GM18909 (cell line): Measurements from ENCODE around the gene STAG1.
"Not testable (repeated sequence)": the region's sequence is repeated elsewhere in the genome, so short reads cannot be mapped to it uniquely, and the experiment has no call there.

Experiments used
- ATAC-seq: cut with Tn5 transposase; IDR thresholded peaks from one replicate; pipeline ENCODE4 v1.9.1; 2021; ENCODE audit warnings: mild to moderate bottlenecking; ENCODE audit not compliant: unreplicated experiment, poor library complexity

Gene STAG1

DNA sequence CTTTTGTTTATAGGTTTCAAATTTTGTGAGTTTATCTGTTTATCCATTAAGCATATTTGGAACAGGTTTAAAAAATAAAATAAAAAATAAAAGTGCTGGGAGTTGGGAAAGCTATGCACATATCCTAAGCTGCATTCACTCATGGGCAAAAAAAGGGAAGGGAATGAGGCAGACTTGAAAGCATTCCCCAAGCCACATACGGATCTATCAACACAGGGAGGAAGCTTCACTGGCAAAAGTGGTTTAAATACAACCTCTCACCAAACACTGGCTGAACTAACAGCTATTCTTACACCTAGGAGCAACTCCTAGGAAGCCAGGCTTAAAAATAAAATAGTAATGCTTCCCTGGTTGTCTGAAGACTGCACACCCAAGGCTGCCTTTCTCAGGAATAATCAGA is 400.8 kb downstream of the STAG1 start:
- ATAC-seq, result no peak

DNA sequence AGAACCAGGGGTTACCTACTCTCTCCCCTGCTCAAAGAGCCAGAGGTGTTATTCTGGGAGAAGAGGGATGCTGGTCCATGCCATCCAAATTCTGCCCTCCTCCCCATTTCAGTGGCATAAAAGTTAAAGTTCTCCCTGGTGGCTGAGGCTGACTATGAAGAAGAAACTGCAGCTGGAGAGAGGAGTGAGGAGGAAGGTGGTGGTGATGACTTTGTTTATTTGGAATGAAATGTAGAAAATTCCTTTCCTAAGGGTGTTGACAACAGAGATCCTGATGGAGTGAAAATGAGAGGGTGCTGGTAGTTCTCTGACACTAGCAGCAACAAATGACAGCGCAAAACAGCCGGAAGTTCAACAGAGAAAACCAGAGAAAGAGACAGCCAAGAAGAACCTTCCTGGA is 401.6 kb downstream of the STAG1 start:
- ATAC-seq, result no peak

DNA sequence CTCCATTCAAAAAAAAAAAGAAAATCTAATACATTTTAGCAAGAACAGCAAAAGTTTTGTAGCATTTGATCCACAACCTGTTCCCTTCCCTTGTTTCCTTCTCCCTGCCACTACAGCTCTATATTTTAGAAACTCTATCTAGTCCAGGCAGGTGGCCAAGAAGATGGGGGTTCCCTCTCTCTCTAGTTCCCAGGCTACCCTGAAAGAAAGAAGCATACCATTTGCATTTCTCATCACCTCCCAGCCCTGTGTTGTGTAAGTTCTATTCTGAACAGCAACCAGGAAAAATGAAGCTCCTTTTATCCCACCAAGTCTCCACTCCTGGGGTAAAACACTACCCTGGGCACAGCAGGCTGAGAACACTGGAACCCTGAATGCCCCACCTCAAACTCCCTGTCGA is 402.0 kb downstream of the STAG1 start:
- ATAC-seq, result no peak

DNA sequence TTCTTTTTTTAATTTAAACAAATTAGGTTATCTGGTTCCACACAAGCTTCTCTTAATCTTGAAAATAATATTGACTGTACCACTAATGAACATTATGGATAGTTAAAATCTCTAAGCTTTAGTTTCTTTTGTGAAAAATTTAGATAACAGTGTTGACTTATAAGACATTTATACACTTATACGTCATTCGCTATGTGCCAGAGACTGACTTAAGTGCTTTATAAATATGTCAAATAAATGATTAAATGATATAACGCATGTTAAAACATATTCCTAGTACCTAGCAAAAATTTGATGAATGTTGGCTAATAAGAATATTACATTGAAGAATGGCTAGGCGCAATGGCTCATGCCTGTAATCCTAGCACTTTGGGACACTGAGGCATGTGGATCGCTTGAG is 405.7 kb downstream of the STAG1 start:
- no peak for ATAC-seq

DNA sequence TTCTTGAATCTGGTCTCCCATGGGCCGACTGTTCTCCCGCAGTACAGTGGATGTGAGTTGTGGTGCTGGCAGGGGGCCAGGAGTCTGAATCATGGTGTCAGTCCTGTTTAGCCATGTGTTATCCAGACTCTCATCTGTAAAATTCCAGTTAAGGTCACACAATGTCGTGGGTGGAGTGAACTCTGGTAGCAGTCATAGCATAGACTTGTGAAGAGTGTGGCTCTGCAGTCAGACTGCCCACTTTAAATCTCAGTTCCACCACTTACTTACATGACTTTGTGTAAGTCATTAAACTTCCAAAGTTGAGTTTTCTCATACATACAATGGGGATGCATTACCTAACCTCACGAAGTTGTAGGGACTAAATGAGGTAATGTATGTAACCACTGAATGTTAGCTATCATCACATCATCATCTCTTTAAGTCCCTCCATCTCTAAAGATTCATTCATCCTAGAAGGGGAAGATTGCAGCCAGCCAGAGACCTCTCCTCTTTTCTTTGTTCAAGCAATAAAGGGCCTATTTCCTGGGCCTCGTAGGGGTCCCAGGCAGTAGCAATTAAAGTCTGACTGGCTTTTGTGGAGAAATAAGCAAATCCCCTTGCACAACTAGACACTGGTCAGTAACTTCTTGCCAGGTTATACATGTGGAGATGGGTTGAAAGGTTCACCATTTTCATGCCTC is 408.2 kb downstream of the STAG1 start:
- ATAC-seq, result no peak

DNA sequence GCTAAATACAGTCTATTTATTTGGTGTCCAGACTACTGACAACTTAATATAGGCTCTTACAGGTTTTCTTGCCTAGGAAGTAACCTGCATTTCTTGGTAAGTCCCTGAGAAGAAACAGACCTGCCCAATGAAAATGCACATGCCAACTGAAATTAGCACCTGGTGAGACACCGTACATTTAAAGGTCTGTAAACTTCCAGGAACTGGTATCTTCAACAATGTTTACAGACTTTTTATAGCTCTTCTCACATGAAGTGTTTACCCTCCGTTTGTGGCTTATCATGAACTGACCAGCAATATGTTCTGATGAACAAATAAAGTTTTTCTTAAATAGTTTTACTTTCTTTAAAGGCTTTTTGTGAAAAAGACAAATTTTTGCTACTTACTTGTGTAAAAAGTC is 408.7 kb downstream of the STAG1 start:
- ATAC-seq, result no peak

DNA sequence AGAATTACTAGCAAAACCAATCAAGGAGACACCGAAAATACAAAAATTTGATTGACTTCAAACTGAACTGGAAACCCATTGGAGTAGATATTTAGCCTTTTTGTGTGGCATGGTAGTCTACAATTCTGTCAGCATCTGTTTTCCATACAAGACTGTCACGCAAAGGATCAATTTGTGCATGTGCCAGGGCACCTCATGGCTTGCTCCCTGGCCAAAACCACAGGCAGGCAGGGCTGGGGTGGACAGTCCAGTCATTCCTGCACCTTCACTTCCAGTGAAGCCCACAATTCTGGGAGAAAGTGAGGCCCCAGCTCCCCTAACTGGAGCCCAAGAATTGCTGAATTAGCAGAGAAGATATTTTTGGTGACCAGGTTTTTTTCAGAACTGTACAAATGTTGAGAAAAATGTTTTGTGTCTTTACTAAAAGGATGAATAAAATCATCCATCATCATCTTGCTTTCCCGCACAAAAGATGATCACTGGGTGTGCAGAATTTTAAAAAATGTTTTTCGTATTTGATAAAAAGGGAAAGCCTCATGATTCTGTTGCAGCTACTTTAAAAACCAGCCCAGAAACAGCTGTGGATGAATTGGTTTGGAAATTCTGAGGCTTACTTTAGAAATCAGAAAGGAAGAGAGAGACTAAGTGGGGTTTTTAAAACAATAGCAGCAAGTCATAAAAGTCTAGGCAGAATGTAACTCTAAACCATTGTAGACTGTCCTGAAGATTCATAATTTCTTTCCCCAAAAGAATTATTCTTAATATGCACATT is 415.7 kb downstream of the STAG1 start:
- no peak for ATAC-seq

DNA sequence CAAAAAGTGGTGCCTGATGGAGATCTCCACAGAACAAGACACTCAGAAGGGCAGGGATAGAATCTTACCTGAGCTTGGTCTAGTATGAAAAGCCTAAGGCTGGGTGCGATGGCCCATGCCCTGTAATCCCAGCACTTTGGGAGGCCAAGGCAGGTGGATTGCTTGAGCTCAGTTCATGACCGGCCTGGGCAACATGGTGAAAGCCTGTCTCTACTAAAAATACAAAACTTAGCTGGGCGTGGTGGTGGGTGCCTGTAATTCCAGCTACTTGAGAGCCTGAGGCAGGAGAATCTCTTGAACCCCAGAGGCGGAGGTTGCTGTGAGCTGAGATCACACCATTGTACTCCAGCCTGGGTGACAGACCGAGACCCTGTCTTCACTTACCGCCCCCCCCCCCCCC is 417.5 kb downstream of the STAG1 start:
- ATAC-seq, result not testable (repeated sequence)

DNA sequence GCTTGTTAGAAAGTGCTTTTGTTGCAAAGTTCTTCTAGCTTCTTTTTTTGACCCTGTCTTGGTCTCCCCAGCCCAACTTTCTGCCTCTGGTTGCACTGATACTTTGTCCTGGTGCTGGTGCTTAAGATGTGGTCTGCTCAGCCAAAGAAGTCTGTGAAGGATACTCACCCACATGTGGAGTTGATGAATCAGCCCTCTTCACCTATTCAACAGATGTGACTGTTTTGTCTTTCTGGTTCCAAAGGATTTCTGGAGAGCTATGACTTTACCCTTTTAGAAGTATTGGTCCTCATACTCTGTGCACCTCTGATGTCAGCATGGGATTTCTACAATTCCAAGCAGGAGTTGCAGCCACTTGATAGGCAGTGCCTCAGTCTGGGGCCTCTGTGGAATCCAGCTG is 418.0 kb downstream of the STAG1 start:
- no peak for ATAC-seq

DNA sequence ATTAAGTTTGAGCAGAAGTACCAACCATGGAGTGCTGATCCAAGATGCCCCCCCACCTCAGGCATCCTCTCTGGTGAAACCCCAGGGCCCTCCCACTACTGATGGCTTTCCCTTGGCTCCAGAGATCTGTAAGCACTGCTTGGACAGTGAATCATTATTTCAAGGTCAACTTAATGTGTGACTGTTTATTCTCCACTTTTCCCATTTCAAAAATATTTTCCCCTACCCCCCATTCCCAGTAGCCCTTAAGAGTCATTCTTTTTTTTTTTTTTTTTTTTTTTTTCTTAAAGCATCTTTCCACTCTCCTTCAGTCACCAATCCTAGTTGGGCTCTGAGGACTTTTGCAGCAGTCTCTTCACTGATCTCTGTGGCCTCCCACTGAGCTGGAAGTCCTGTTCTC is 419.4 kb downstream of the STAG1 start:
- ATAC-seq, result no peak

DNA sequence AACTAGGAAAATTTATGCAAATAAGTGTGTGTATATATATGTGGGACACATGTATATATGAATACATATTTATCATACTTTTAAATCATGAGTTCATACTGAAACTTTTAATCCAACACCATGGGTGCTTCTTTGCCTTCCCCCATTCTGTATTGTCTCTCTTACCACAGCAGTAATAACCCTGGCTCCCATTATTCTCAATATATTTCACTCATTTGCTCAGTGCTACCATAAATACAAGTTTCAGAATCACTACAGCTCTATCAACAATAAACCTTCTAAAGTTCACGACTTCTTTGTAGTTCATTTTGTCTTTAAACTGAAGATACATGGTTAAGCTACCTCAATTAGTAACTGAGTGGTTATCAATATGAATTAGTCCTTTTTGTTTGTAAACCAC is 419.9 kb downstream of the STAG1 start:
- no peak for ATAC-seq

DNA sequence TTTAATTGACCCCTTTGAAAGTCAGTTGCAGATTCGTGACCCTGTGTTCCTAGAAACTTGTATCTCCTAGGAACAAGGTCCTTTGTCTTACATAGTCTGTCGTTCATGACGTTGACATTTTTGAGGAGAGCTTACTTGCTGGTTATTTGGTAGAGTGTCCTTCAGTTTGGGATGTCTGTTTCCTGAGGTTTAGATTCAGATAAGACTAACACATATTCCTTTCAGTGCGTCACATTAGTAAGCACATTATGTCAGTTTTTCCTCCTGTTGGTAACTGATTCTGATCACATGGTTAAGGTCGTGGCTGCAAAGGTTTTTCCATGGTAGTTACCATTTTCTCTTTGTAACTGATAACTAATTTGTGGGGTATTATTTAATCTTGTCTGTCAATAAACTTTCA is 421.3 kb downstream of the STAG1 start:
- no peak for ATAC-seq

DNA sequence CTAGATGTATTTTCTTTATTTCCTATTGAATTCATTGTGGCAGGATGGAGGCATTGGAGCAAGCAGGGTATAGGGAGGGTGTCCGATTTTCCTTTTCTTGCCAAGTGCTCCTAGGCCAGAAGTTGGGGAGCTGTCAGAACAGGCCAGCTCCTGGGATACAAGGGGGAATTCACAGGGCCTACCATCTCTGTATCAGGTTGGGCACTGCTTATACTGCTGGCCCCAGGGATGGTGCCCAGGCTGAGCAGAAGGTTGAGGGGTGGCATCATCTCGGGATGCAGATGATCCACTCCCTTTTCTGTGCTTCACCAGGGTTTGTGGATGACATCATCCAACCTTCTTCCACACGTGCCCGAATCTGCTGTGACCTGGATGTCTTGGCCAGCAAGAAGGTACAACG is 422.6 kb downstream of the STAG1 start:
- ATAC-seq, result no peak

DNA sequence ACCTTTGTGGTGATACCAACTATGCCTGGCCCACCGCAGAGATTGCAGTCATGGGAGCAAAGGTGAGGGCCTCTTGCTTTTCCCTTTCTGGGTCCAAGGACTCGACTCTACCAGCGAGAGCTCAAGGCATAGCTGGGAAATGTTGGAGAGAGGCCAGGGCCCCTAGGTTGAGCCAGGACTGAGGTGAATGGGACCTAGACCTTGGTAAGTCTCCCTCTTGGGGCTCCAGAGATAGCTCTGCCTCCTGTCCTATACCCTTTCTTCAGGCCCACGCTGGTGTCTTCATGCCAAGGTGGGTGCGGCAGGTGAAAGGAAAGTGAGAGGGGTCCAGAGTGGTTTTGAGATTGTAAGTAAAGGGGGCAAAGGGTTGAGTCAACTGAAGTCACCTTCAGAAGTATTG is 424.5 kb downstream of the STAG1 start:
- no peak for ATAC-seq

DNA sequence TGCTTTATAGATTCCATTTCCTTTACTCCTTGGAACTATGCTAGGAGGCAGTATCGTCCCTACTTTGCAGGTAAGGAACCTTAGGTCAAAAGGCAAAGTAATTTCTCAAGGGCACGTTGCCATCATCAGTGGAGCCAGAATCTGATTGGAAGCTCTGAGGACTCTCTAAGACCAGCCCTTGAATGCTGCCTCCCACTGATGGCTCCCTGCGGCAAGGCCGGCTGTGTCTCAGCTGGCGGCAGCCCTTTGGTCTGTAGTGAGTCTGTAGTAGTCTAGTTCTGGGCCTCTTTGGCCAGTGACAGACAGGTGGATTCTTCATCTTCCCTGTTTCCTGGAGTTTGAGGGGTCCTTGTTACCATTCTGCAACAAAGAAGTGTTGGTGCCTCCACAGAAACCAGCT is 425.9 kb downstream of the STAG1 start:
- no peak for ATAC-seq

DNA sequence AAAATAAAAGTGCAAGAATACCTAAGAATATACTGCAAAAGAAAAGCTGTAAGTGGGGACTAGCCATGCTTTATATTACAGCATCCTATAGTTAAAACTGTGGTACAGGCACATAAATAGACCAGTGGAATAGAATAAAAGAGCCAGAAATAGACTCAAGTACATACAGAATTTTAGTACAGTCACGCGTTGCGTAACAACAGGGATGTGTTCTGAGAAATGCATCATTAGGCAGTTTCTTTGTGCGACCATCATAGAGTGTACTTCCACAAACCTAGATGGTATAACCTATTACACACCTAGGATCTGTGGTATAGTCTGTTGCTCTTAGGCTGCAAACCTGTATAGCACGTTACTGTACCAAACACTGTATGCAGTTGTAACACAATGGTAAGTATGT is 440.2 kb downstream of the STAG1 start:
- no peak for ATAC-seq

DNA sequence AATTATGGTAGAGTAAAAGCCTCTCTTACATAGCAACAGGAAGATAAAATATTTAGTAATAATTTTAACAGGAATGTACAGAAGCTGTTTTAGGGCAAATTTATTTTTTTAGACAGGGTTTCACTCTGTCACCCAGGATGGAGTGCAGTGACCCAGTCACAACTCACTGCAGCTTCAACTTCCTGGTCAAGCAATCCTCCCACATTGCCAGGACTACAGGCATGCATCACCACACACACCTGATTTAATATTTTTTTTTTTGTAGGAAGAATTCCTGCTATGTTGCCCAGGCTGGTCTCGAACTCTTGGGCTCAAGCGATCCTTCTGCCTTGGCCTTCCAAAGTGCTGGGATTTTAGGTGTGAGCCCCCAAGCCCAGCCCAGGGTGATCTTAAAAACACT is 440.9 kb downstream of the STAG1 start:
- no peak for ATAC-seq

DNA sequence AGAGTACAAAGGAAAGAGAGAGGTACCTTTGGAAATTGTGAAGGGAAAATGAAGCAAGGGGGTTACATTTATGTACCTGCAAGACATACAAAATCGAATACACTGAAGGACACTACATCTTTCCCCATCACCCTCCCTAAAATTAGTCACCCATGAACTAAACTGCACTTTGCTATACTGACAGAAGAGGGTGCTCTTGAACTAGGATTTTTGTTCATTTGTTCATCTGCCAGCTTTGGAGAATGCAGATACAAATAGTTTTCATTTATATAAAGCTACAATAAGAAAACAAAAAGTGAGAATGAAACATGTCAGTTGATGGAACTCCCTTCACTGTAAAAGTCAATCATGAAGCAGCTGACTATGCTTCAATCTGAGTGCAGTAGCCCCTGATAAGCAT is 446.3 kb downstream of the STAG1 start:
- ATAC-seq, result no peak

DNA sequence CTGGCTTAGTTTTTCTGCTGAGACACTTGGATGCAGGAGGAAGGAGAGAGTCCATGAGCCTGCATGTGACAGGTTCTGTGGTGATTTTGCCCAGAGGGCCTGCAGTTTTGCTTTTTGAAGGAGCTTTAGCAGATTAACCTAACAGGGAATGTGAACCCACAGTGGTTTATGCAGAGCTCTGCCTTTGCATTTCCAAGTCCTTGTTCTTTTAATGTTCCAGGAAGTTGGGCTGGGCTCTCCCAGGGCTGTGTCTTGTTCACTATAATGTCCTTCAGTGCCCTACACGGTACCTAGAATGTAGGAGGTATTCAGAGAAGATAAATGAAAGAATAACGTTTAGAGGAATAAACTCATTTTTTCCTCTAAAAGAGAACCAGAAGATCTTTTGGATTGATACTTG is 451.7 kb downstream of the STAG1 start:
- no peak for ATAC-seq

DNA sequence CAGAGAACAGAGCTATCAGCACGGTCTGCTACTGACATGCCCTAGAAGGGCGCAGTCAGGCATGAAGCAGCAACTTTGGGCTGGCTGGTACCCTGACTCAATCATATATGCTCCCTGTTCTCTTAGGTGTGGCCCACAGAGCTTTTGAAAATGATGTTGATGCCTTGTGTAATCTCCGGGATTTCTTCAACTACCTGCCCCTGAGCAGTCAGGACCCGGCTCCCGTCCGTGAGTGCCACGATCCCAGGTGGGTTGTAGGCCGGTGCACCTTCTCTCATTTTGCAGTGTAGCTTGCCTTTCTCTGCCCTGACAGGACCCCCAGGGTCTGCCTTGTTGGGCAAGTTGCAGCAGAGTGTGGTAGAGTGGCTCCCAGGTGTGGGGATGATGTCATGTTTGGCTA is 454.4 kb downstream of the STAG1 start:
- no peak for ATAC-seq

DNA sequence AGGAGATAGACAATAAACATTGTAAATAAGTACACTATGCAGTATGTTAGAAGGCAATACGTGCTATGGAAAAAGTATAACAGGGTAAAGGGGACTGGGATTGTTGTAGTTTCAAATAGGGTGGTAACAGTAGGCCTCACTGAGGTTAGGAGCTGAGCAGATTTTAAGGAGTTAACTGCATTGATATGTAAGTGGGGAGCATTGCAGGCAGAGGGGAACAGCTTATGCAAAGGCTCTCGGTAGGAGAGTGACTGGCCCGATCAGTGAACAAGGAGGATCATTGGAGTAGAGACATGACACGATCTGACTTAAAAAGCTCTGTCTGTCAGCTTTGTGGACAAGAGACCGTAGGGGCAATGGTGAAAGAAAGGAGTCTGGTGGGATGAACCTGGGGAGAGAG is 455.2 kb downstream of the STAG1 start:
- no peak for ATAC-seq

DNA sequence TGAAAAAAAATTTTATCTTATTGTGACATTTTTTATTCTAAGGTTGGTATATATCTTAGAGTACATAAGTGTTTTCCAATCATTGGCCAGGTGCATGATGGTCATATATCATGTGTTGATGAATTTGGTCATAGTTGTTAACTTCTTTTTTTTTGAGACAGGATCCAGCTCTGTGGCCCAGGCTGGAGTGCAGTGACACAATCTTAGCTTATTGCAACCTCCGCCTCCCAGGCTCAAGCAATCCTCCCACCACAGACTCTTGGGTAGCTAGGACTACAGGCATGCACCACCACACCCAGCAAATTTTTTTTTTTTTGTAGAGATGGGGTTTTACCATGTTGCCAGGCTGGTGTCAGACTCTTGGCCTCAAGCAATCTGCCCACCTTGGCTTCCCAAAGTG is 458.0 kb downstream of the STAG1 start:
- ATAC-seq, result no peak
